ENCODE results near the gene HGS.

HGS gene

DNA sequence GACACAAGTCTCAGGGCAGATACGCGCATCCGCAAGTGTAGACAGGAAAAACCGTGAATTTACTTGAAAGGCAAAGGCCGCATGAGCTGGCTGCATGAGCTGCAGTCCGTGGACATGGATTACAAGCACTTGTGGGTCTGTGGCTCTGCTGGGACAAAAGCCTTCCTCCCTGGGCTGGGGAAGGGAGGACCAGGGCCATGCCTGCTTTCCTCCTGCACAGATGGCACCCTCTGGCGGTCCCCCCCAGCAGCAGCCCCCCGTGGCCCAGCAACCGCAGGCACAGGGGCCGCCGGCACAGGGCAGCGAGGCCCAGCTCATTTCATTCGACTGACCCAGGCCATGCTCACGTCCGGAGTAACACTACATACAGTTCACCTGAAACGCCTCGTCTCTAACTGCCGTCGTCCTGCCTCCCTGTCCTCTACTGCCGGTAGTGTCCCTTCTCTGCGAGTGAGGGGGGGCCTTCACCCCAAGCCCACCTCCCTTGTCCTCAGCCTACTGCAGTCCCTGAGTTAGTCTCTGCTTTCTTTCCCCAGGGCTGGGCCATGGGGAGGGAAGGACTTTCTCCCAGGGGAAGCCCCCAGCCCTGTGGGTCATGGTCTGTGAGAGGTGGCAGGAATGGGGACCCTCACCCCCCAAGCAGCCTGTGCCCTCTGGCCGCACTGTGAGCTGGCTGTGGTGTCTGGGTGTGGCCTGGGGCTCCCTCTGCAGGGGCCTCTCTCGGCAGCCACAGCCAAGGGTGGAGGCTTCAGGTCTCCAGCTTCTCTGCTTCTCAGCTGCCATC lies 17.7 kb downstream of the HGS start:
- DNase-seq (ENCODE audit: low spot score) = no peak
- TF ChIP-seq CTCF (IDR thresholded peaks at IDR 0.05; ENCODE audit: borderline replicate concordance, control extremely low read depth, extremely low read depth, insufficient read depth, missing control alignments) = peak; percentile 16
- in situ Hi-C loops (cut with MboI; ENCODE audit: low sequenced_read_pairs, unreplicated experiment) = no loop called here

DNA sequence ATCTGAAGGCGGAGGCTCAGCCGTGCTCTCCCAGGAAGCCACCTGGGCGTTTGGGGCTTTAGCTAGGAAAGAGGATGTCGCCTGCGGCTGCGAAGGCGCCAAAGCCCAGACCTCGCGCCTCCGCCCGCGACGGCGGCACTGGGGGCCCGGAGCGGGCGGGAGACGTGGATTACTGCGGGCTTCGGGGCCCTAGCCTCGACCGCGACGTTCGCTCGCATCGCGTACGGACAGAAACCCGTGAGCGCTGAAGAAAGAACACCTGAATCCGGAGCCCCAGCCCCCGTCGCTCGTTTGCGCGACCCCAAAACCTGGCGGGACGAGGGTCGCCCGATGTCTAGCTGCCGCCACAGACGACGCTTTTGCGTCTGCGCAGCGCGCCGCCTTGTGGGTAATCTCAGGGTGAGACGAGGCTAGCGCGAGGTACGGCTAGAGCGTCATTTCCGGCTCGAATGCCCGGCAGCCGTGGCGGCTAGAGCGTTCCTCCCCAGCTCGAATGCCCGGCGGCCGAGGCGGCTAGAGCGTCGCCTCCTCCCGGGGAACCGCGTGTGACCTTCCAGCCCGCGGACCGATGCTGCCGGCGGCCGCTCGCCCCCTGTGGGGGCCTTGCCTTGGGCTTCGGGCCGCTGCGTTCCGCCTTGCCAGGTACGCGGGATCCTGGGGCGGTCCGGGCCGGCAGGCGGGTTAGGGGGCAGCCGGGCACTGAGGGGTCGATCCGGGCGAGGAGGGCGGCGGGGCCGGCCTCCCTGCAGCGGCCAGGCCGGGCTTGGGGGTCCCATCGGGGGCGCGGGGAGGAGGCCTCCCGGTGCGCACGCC lies 19.3 kb downstream of the HGS start, which contains the start of gene MRPL12:
Gene MRPL12 (plus strand): TSS at position 434 of the 813 bp plus-strand sequence. CDS start 135 bp downstream, at position 569.
- TF ChIP-seq CTCF (IDR thresholded peaks at IDR 0.05; ENCODE audit: borderline replicate concordance, control extremely low read depth, extremely low read depth, insufficient read depth, missing control alignments) = no peak
- in situ Hi-C loops (cut with MboI; ENCODE audit: low sequenced_read_pairs, unreplicated experiment) = no loop called here
- peak; percentile 98 for DNase-seq (ENCODE audit: low spot score)

- in situ Hi-C loops (cut with MboI; ENCODE audit: low sequenced_read_pairs, unreplicated experiment) = no loop called here
- DNase-seq (ENCODE audit: low spot score) = no peak
- TF ChIP-seq CTCF (IDR thresholded peaks at IDR 0.05; ENCODE audit: borderline replicate concordance, control extremely low read depth, extremely low read depth, insufficient read depth, missing control alignments) = no peak
Observed at GRCh38 chr17:81703747-81704654, 20.2 kb downstream of the HGS start.

- in situ Hi-C loops (cut with MboI; ENCODE audit: low sequenced_read_pairs, unreplicated experiment) = no loop called here
- DNase-seq (ENCODE audit: low spot score) = no peak
- no peak for TF ChIP-seq CTCF (IDR thresholded peaks at IDR 0.05; ENCODE audit: borderline replicate concordance, control extremely low read depth, extremely low read depth, insufficient read depth, missing control alignments)
Observed at GRCh38 chr17:81705518-81706231, 21.9 kb downstream of the HGS start.

- in situ Hi-C loops (cut with MboI; ENCODE audit: low sequenced_read_pairs, unreplicated experiment) = no loop called here
- no peak for TF ChIP-seq CTCF (IDR thresholded peaks at IDR 0.05; ENCODE audit: borderline replicate concordance, control extremely low read depth, extremely low read depth, insufficient read depth, missing control alignments)
- no peak for DNase-seq (ENCODE audit: low spot score)
Observed at GRCh38 chr17:81706232-81706611, 22.4 kb downstream of the HGS start.

Measured in GM13976 (cell line).